Neutrophil (primary cell): ENCODE measurements around the gene AKNA.

Experiments
- H3K27ac ChIP-seq: fragments of 200-600 bp; sonication (generic); 2 replicates; pipeline ENCODE4 v1.5.1; 2016; ENCODE audit warnings: mild to moderate bottlenecking, moderate library complexity
- H3K27me3 ChIP-seq: fragments of 200-600 bp; sonication (generic); 2 replicates; pipeline ENCODE4 v1.6.0; 2016; ENCODE audit warnings: mild to moderate bottlenecking
- H3K36me3 ChIP-seq: fragments of 200-600 bp; sonication (generic); 2 replicates; pipeline ENCODE4 v1.5.1; 2017
- H3K4me1 ChIP-seq, 2 experiments: fragments of 200-600 bp in 1 of 2; sonication (generic) in 1 of 2; 1 replicate in 1 of 2; 2 replicates in 1 of 2; pipeline versions ENCODE4 v1.5.1 to v1.6.1; 2013 to 2016; ENCODE audit warnings: low read depth in 1 of 2, low read length in 1 of 2, mild to moderate bottlenecking in 1 of 2, moderate library complexity in 1 of 2; ENCODE audit not compliant: control insufficient read depth in 1 of 2, insufficient read depth in 1 of 2
- H3K4me3 ChIP-seq, 2 experiments: fragments of 200-600 bp in 1 of 2; sonication (generic) in 1 of 2; 1 replicate in 1 of 2; 2 replicates in 1 of 2; pipeline ENCODE4 v1.5.1; 2013 to 2016; ENCODE audit warnings: low read depth in 1 of 2, low read length in 1 of 2, mild to moderate bottlenecking in 1 of 2, moderate library complexity in 1 of 2
- H3K9me3 ChIP-seq: fragments of 200-600 bp; sonication (generic); 2 replicates; pipeline ENCODE4 v1.5.1; 2016
- CTCF ChIP-seq: fragments of 200-600 bp; sonication (generic); IDR thresholded peaks from 2 replicates; pipeline ENCODE4 v1.5.1; 2016; ENCODE audit warnings: antibody characterized with exemption

Gene AKNA

GRCh38 chr9:114314881-114315722 lies 72.7 kb downstream of the AKNA start:
- Histone ChIP-seq H3K27me3 (no peaks in the 10 kb centered on the region), H3K27ac (peak overlapping the region; percentile 92), H3K4me1 (peaks cover 58 to 59% of the 10 kb centered on the region in 2 experiments), H3K9me3 (no peaks in the 10 kb centered on the region), H3K36me3 (no peaks in the 10 kb centered on the region), H3K4me3 (peak overlapping the region in 1 of 2 experiments; percentile 2)
- no peak for TF ChIP-seq CTCF

- Histone ChIP-seq H3K4me1 (peaks cover 52% of the 10 kb centered on the region in 2 experiments), H3K9me3 (no peaks in the 10 kb centered on the region), H3K4me3 (no peak overlapping the region), H3K36me3 (no peaks in the 10 kb centered on the region), H3K27ac (peak overlapping the region; percentile 92), H3K27me3 (no peaks in the 10 kb centered on the region)
- TF ChIP-seq CTCF, result no peak
Measured at GRCh38 chr9:114314256-114314867, 73.4 kb downstream of the AKNA start.

- no peaks in the 10 kb centered on the region for H3K36me3 ChIP-seq
- no peaks in the 10 kb centered on the region for H3K9me3 ChIP-seq
- no peak overlapping the region for H3K27ac ChIP-seq
- H3K4me3 ChIP-seq, result no peak overlapping the region
- peaks cover 40 to 41% of the 10 kb centered on the region in 2 experiments for H3K4me1 ChIP-seq
- no peak for TF ChIP-seq CTCF
- no peaks in the 10 kb centered on the region for H3K27me3 ChIP-seq
Measured at GRCh38 chr9:114313186-114313585, 74.6 kb downstream of the AKNA start.

GRCh38 chr9:114312513-114312875 lies 75.3 kb downstream of the AKNA start:
- no peak overlapping the region for H3K4me3 ChIP-seq
- no peaks in the 10 kb centered on the region for H3K27me3 ChIP-seq
- no peaks in the 10 kb centered on the region for H3K9me3 ChIP-seq
- no peaks in the 10 kb centered on the region for H3K36me3 ChIP-seq
- no peak for TF ChIP-seq CTCF
- peaks cover 33 to 34% of the 10 kb centered on the region in 2 experiments for H3K4me1 ChIP-seq
- H3K27ac ChIP-seq, result no peak overlapping the region

- Histone ChIP-seq H3K27ac (no peak overlapping the region), H3K27me3 (no peaks in the 10 kb centered on the region), H3K36me3 (no peaks in the 10 kb centered on the region), H3K9me3 (no peaks in the 10 kb centered on the region), H3K4me1 (peaks cover 27% of the 10 kb centered on the region in 2 experiments), H3K4me3 (no peak overlapping the region)
- TF ChIP-seq CTCF, result no peak
Measured at GRCh38 chr9:114311571-114312512, 75.9 kb downstream of the AKNA start.
